T-helper 2 cell treated with Interferon-gamma antibody and Interleukin-4, amounts not matched to agents 100 ng/mL and 5 ng/mL, for 36 hours (primary cell): Measurements from ENCODE around the gene FZD4. TPM values are rescaled to one million over a fixed set of nuclear protein-coding genes. Genes with fewer than 3 reads are reported as not detected.
"Not testable (repeated sequence)": the region's sequence is repeated elsewhere in the genome, so short reads cannot be mapped to it uniquely, and the experiment has no call there.

Experiments
- intact Hi-C: fragments of 100-400 bp; cut with micrococcal nuclease; formaldehyde crosslinking; loops from one replicate; pipeline ENCODE4 v1.15.1; 2023
- total RNA-seq: library from RNA; stranded (reverse); gene quantifications from 2 replicates; pipeline ENCODE4 v1.2.3, GENCODE V29; 2022

Gene FZD4
- total RNA-seq, 1 donor from 2014 or later = 0.02 TPM

DNA sequence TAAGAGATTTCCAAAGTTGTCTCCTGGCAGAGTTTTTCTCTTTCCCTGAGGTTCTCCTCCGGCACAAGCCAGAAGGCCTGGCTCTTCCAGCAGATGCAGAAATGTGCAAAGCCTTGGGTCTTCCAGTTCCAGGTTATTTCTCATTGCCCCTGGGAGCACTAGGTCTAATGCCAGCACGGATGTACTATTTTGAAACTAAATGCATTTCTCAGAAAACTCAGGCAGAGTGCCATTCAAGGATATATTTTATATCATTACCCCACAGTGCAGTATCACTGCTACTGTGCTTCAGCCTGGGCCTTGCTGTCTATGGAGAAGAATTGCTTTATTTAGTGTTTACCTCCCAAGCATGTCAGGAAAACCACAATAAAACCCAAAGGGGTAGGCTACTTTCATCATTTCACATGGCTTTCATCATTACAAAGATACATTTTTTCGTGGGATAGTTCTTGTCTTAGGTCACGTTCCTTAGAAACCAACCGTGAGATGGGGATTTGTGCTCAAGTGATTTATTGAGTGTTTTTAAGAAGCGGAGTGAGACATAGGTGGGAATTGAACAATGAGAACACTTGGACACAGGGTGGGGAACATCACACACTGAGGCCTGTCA, 22.4 kb upstream of the FZD4 start:
- intact Hi-C loops = no loop called here

DNA sequence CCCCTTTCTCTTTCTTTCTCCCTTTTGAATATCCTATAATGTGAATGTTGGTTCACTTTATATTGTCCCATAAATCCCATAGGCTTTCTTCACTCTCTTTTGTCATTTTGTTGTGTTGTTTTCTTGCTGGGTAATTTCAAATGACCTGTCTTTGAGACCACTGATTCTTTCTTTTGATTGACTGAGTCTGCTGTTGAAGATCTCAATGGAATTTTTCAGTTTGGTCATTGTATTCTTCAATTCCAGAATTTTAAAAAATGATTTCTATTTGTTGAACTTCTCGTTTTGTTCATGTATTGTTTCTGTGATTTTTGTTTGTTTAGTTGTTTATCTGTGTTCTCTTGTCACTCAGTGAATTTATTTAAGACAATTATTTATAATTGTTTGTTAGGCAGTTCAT, 17.5 kb upstream of the FZD4 start:
- intact Hi-C loops = no loop called here

DNA sequence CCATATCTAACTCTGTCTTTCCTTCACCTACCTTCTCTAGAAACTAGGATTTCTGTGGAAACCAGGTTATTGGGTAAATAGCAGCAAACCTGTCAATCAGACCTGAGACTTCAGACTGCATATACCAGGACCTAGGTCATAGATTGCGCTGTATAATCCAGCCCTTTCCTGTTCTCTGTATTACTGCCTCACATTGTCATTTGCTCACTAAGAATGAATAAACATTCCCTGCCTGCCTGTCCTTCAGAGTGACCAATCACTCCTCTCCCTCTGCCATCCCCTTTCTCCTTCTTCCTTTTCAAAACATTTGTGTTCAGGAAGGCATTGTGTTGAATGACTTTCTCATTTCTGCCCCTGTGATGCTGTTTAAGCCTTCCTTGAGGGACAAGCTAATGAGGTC, 14.1 kb upstream of the FZD4 start:
- intact Hi-C loops = no loop called here

DNA sequence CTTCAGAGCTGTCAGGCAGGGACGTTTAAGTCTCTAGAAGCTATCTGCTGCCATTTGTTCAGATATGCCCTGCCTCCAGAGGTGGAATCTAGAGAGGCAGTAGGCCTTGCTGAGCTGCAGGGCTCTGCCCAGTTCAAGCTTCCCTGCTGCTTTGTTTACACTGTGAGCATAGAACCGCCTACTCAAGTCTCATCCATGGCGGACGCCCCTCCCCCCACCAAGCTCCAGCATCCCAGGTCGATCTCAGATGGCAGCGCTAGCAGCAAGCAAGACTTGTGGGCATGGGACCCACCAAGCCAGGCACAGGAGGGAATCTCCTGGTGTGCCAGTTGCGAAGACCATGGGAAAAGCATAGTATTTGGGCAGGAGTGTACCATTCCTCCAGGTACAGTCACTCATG, 12.4 kb upstream of the FZD4 start:
- intact Hi-C loops = not testable (repeated sequence)

DNA sequence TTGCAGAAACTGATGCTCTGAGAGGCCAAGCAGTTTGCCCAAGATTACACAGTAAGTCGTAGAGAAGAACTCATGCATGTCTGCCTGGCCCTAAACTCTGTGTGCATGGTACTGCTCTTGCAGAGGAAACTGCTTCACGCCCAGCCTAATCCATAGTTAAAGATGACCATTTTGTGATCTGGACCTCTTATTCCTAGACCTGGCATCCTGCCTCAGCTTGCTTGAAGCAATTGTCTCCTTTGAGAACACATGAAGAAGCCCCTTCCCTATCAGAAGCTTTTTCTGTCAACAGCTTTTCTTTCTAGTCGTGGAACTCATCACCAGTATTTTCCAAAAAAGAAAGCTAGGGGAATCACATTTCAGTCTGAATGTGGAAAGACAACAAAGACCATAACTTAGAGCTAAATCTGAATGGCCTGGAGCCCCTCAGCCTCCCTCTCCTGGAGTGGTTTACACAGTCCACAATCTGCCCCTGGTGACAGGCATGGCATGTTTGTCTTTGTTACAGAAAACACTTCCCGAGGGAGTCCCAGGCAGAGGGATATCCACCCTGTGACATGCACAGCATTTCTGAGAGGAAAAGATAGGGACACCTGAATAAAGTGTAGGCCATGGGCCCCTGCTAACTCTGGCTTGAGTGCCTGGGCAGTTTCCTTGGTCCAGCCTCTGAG, 2.9 kb upstream of the FZD4 start:
- intact Hi-C loops = no loop called here

DNA sequence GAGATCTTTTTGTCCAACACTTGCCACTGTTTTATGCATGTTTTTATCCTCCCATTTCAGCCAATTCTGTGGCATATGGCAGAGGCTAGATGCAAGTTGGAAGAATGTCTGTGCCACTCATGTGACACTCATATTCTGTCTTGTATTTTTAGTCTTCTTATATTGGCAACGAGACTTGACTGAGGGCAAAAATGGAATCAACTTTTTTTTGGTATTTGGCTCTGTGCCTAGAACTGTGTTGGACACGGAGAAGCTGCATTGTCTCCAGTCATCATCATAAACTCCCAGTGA, 1.7 kb upstream of the FZD4 start:
- intact Hi-C loops = no loop called here

DNA sequence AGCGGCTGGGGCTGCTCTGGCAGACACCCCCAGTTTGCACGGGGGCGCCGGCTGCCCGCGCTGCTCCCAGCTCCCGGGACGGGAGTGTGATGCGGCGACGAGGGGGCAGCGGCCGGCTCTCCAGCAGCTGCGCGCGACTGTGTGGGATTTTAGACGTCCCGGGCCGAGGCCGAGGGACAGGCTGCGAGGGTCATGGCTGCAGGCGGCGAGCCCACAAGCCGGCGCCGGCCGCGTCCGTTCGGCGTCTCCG, 159 bp downstream of the FZD4 start:
- intact Hi-C loops = loop anchor here (1.0 kb wide), 1 partner anchor 82 kb away; the partner anchor contains the start of gene TMEM135

DNA sequence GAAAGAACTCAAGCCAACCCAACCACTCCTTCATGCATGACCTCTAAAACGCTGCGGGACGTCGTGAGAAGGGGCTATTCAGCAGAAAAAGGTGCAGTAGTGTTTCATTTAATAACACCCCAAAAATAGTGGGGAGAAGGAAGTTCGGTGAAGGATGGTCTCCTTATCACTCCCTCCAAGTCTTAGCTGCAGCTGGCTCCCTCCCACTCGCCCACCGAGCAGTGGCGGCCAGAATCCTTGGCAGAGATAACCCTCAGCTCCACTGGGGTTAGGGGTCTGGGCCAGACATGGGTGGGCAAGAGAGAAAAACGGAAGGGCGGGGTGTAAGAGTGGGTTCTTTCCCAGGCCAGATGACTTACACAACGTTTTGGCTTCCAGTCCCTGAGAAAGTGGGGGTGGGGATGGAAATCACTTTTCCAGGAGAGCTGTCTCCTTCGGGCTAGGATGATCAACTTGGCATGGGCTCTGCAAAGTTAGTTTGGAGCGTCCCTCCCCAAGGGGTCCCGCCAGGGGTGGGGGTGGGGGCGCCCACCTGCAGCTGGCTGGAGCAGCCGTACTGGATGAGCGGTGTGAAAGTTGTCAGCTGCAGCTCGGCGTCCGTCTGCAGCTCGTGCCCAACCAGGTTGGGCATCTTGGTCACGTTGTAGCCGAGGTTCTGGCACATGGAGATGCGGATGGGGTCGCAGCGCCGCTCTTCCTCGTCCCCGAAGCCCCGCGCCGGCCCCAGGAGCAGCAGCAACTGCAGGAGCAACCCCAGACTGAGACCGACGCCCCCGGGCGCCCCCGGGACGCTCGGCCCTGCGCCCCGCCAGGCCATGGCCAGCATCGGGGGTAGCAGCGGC, 705 bp downstream of the FZD4 start:
- intact Hi-C loops = loop anchor here (1.0 kb wide), 1 partner anchor 83 kb away; the partner anchor contains the start of gene TMEM135

DNA sequence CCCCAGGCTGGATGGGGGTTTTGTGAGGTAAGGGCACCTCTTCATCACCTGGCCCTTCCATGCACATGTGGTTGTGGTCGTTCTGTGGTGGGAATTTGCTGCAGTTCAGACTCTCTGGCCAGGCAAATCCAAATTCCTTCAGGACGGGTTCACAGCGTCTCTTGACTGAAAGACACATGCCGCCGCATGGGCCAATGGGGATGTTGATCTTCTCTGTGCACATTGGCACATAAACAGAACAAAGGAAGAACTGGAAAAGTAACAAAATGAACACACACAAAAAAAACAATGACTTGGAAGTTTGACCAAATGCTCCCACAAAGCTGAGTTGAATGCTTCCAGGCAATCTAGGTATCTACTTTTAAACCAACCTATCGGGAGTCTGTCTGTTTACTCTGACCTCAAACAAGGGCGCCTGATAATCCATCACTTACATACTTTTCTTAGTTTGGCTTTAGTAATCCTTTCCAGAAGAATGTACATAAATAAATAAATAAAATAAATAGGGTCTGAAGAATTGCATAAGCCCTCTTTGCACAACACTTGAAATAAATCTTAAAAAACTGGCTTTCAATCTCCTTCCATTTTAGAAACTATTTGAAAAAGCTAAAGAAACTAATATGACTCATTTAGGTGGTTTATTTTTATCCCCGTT, 2.8 kb downstream of the FZD4 start:
- intact Hi-C loops = no loop called here

DNA sequence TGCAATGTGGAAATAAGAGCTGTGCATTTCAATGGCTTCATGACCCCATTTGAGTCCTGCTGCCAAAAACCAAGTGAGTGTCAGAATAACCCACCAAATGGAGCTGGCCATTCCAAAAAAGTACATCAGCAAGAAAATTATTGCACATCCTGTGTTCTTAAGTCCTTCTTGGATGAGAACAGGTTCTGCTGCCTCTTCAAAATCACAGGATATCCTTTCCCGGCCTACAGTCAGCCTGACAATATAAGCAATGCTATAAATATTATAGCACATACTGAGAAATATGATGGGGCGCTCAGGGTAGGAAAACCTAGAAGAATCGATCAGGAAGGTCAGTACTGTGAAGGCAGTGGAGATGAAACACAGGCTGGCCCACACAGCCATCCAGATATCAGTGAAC, 3.5 kb downstream of the FZD4 start:
- intact Hi-C loops = no loop called here

DNA sequence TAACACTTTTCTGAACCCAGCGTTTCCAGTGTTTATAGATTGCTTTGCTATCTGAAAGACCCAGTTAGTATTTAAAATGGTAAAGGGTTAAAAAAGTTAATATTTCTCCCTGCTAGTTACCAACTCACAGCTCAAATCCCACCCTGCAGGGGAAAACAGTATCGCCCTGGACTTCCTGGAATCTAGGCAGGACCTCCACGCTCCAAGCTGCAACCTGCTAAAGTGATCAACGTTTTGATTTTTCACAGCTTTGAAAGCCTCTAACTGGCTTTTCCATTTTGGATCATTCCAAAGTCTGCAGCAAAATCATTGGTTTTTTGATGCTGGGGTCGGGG, 4.6 kb downstream of the FZD4 start:
- intact Hi-C loops = no loop called here

DNA sequence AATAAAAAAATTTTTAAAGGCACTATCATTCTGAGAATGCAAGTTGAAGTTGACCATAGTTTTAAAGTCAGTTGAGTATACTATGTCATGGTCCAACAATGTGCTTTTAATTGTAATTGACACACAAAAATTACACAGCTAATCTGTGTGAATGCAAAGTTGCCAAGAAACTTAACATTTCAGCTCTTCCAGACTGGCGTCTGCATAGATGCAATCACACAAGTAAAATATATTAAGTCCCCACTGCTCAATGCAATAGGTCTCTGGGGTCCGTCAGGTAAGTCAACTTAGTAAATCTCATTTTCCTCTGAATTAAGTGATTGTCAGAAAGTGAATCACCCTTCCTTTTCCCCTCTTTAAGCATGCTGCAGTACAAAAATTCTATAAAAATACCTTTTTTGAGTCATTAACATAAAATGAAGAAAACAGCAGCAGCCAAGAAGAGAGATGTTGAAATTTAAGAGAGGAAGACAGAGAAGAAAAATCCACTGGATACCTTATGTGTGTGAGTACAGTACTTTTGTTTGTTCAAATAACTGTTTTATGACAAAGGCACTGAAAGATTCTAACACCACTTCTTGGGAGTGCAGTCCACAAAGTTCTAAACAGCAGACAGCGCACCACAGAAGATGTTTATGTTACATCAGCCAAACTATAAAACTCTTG, 5.1 kb downstream of the FZD4 start:
- intact Hi-C loops = no loop called here

DNA sequence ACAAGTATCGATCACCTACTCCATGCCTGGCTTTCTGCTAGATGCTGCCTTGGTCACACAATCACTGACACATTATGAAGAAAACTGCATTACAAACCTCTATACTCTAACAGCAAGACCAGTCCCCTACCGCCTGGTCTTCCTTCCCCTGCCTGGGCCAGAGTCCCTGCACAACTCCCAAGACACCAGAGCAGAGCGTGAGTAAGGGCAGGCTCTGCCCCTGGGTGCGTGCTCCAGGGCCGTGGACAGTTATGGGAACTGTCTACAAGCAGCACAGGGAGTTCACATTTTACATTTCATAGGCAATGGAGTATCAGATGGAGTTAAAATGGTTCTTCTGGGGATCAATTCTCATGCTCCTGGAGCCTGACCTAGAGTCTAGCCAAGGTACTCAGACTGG, 6.5 kb downstream of the FZD4 start:
- intact Hi-C loops = no loop called here

DNA sequence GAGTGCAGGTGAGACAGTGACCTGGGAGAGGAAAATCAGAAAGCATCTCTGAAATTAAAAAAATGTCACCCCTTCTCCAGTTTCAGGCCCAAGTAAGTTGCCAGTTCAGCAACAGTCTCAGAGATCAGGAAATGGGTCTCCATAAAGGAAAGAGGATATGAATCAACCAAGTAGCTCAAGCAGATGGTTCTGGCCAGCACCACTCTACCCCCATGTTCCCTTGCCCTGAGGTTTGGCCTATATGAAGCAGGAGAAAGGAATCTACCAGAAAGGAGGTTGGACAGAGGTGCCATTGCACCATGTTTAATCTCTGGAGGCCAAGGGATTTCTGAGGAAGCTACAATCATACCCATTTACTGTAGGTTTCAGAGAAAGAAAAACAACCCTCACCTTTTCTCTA, 7.7 kb downstream of the FZD4 start:
- intact Hi-C loops = no loop called here

DNA sequence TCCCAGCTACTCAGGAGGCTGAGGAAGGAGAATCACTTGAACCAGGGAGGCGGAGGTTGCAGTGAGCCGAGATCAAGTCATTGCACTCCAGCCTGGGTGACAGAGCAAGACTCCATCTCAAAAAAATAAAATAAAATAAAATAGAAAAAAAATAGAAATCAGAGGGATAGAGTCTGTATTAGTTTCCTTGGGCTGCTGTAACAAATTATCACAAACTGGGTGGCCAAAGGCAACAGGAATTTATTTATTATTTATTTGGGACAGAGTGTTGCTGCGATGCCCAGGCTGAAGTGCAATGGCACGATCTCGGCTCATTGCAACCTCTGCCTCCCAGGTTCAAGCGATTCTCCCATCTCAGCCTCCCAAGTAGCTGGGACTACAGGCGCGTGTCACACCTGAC, 11.7 kb downstream of the FZD4 start:
- intact Hi-C loops = not testable (repeated sequence)

DNA sequence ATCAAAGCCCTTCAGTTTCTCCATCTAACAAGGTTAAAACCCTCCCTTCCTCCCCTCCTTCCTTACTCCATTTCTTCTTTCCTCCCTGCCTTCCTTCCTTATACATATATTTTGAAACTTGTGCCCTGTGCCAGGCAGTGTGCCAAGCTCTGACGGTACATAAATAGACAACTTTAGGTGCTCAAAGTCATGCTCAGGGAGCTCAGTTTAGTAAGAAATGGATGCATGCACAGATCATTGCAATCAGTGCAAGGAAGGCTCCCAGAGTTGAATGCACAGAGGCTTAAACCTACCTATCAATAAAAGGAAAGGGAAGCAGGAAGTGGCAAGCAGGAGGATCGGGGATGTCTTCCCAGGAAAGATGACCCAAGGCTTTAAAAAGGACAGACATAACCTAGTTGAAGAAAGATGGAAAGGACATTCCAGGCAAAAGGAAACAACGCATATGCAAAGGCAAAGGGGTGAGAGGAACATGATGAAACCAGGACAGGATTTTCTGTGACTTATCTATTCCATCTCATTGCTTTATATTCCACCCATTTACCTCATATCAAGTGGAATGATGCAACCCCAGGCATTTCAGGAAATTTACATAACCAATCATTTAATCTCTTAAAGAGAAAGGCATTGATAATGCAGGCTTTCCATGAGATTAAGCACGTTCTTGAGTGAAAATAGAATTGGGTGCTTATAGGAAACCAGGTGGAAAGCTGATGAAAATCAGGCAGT, 13.2 kb downstream of the FZD4 start:
- intact Hi-C loops = no loop called here

DNA sequence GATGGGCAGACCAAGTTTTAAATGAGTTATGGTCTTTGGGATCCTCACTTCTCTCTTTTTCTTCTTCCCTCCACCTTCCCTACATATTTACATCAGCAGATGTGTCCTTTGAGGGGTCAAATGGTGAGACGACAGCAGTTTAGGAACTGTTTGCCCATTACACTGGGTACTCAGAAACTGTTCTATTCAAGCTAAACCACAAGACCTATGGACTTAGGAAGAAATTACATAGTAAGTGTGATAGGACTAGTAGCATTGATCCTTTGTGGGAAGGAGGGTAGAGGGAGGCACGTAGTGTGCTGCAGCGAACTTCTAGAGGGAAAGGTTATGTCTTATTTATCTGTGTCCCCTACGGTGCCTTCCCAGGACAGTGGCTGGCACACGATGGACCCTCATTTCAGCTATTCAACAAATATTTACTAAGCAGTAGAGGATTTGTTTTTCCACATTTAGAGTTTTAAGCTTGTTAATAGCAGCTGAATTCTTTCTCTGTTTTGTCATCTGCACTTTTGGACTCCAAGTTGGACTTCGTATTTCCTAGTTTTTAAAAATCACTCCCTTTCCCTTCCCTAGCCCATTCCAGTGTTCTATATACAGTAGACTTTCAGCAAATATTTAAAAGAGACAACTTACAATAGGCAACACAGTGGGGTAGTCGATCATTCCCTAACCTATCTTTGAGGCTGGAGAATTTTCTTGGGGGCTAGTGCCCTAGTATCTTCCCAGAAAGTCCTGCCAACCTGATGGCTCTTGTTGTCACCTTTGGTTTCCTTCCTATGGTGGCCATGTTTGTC, 13.9 kb downstream of the FZD4 start:
- intact Hi-C loops = no loop called here

DNA sequence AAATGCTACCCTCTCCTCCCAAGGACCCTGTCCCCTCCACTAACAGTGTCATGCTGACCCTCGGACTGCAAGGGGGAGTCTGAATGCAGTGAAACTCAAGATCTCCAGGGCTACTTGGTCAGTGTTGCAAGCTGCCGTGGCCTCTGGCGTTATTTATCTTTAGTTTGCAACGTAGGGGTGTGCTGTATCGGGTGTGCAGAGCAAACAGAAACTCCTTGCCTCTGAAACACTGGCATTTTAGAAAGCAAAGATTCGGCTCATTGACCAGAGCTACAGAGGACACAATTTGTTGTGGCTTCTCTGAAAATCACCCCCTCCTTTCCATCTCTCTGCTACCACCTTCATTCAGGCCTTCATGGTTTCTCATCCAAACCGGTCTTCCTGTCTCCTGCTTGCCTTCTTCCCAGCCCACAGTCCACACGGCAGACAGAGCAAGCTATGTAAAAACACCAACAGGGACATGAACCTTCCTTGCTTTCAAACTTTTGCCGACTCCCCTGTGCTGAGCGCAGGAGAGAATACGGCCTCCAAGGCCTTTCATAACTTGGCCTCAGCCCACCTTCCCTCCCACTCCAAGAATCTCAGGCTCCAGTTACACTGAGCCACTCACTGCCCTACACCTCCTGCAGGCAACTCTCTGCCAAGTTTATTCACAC, 14.9 kb downstream of the FZD4 start:
- intact Hi-C loops = no loop called here

DNA sequence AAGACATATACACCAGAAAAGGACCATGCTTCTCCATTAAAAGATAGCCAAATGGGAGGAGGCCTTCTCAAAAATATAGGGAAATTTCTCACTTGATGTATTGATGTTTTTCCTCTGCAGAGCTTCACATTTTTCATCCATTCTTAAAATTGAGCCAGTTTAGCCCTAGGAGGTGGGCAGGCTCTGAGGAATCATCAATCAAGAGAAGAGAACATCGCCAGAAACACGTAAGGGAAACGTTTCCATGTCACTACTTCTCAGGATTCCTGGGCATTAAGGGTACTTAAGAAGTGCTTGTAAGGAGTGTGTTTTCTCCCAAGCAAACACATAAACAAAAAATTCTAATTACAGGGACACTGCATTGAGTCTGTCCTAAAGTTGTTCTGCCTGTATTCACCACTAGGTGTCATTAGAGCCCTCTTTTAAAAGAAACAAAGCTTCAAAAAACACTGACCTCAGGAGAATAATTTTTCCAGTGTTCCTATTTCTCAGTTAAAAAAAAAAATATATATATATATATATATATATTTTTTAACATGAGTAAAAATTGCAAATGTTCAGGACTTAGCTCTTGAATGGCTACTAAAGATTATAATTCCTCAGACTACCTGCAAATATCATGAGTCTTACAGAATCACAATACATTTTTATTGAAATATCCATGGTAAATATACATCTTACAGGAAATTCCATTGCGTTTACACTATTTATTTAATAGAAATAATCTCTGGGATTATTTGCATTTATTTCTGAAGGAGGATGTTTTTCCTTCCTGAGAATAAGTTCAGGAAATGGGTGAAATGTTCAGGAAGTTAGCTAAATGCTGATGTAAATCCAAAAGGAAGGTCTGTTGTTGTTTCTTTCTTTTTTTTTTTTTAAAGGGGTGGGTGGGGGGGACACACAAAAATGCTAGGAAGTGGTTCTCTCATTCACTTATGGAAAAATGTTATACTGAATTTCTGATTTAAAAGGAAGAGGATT, 16.0 kb downstream of the FZD4 start:
- intact Hi-C loops = loop anchor here (1.0 kb wide), 2 partner anchors 351 to 482 kb away; no protein-coding TSS in a partner anchor
